ENCODE data around the gene BCAM.
A peak's percentile ranks its signal among the peaks of the same experiment; 100 is the strongest.
"Not testable (repeated sequence)": the region's sequence is repeated elsewhere in the genome, so short reads cannot be mapped to it uniquely, and the experiment has no call there.

The BCAM gene

DNA sequence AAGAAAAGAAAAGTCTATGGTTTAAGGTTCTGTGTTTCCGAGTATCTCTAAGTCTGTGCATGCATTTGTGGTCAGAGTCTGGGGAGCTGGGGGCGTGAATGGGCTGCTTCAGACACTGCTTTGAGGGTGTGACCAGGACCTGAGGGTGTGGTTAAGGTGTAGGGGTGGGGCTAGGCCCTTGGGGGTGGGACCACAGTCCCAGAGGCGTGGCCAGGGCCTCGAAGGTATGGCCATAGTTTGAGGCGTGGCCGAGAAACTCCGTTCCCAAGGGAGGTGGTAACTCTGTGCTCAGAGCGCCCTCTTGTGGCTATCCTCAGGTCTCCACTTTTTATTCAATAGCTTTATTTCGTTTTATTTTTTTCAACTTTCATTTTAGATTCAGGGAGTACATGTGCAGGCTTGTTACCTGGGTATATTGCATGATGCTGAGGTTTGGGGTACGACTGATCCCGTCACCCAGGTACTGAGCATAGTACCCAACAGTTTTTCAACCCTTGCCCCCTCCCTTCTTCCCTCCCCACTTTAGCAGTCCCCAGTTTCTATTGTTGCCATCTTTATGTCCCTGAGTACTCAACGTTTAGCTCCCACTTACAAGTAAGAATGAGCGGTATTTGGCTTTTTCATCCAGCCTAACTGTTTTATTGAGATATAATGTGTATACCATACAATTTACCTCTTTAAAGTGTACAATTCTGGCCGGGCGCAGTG lies 38.2 kb upstream of the BCAM start:
- TF ChIP-seq, protein P1, sequence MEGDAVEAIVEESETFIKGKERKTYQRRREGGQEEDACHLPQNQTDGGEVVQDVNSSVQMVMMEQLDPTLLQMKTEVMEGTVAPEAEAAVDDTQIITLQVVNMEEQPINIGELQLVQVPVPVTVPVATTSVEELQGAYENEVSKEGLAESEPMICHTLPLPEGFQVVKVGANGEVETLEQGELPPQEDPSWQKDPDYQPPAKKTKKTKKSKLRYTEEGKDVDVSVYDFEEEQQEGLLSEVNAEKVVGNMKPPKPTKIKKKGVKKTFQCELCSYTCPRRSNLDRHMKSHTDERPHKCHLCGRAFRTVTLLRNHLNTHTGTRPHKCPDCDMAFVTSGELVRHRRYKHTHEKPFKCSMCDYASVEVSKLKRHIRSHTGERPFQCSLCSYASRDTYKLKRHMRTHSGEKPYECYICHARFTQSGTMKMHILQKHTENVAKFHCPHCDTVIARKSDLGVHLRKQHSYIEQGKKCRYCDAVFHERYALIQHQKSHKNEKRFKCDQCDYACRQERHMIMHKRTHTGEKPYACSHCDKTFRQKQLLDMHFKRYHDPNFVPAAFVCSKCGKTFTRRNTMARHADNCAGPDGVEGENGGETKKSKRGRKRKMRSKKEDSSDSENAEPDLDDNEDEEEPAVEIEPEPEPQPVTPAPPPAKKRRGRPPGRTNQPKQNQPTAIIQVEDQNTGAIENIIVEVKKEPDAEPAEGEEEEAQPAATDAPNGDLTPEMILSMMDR (IDR thresholded peaks at IDR 0.05; ENCODE audit: low read depth, low read length) = peak; percentile 62
- no peak overlapping the region for H3K4me3 ChIP-seq (ENCODE audit: low read depth, low read length)

DNA sequence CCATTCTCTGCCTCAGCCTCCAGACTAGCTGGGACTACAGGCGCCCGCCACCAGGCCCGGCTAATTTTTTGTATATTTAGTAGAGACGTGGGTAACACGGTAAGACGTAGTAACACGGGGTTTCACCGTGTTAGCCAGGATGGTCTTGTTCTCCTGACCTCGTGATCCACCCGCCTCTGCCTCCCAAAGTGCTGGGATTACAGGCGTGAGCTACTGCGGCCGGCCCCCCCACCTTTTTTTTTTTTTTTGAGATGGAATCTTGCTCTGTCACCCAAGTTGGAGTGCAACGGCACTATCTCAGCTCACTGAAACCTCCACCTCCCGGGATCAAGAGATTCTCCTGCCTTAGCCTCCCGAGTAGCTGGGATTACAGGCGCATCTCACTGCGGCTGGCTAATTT lies 36.8 kb upstream of the BCAM start:
- H3K4me3 ChIP-seq (ENCODE audit: low read depth, low read length) = not testable (repeated sequence)

DNA sequence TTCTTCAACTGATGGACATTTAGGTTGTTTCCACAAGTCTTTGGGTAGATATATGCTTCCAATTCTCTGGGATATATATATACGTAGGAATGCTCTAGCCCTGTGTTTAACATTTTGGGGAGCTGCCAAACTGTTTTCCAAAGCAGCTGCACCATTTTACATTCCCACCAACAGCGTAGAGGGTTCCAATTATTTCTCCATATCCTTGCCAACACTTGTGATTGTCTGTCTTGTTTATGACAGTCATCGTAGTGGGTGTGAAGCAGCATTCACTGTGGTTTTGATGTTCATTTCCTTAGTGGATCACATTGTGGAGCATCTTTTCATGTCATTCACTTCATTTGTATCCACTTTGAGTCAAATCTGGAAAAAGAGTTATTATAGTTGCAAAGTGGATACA lies 35.9 kb upstream of the BCAM start:
- TF ChIP-seq, protein P1 (IDR thresholded peaks at IDR 0.05; ENCODE audit: low read depth, low read length) = no peak
- H3K4me3 ChIP-seq (ENCODE audit: low read depth, low read length) = no peak overlapping the region

DNA sequence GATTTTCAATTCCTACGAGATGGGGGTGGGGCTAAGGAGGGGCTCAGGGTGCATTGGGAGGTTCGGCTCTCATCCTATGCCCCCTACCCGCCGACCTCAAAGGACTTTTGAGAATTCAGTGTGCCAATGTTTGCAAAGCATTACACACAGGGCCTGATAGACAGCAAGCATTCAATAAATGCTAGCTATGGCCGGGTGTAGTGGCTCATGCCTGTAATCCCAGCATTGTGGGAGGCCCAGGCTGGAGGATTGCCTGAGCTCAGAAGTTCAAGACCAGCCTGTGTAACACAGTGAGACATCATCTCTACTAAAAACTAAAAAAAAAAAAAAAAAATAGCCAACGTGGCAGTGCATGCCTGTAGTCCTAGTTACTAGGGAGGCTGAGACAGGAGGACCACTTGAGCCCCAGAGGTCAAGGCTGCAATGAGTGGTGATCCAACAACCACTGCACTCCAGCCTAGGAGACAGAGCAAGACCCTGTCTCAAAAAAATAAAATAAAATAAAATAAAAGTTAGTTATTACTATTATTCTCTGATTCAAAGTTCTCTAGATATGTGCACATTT lies 33.1 kb upstream of the BCAM start:
- TF ChIP-seq, protein P1 (IDR thresholded peaks at IDR 0.05; ENCODE audit: low read depth, low read length) = no peak
- no peak overlapping the region for H3K4me3 ChIP-seq (ENCODE audit: low read depth, low read length)

DNA sequence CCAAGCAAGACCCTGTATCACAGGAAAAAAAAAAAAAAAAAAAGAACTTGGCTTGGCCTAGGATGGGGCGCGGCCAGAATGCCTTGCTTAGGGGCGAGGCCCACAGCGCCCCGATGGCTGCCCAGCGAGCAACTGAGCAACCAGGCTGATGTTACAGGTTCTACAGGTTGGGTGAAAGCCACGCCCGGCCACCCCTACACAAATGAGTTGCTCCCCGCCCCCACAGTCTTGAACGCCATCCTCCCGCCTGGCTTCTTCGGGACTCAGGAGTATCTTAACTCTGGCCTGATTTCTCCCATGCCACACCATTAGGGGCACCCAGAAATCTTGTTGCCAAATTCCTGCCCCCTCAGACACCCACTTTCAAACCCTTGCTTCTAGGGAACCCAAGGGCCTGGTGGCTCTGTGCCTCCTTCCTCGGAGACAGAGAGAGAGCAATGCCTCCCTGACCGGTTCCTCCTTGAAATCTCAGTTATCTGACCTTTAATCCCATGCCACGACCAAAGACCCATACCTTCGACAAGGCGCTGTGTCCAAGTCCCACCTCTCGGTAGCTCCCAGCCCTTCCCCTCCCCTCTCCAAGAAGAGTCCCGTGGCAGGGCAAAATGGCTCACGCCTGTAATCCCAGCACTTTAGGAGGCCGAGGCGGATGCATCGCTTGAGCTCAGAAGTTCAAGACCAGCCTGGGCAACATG lies 32.4 kb upstream of the BCAM start:
- TF ChIP-seq, protein P1 (IDR thresholded peaks at IDR 0.05; ENCODE audit: low read depth, low read length) = no peak
- H3K4me3 ChIP-seq (ENCODE audit: low read depth, low read length) = no peak overlapping the region

DNA sequence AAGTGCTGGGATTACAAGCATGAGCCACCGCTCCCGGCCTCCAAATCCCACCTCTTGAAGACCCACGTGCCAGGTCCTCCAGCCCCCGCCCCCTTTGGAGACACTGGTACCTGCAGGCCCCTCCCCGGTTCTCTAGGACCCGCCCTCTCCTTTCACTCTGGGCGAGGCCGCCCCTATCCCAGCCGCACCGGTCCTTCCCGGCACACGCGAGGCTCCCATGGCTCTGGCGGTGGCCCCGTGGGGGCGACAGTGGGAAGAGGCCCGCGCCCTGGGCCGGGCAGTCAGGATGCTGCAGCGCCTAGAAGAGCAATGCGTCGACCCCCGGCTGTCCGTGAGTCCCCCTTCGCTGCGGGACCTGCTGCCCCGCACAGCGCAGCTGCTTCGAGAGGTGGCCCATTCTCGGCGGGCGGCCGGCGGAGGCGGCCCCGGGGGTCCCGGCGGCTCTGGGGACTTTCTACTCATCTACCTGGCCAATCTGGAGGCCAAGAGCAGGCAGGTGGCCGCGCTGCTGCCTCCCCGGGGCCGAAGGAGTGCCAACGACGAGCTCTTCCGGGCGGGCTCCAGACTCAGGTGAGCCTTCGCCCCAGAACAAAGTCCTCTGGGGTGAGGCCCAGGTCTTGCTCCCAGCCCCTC lies 31.1 kb upstream of the BCAM start, which contains the start of gene CBLC:
TSS of gene CBLC (plus strand) at position 176 of the 633 bp plus-strand sequence. CDS start at position 218, 42 bp downstream.
- no peak within 1 kb of the TSS for H3K4me3 ChIP-seq (ENCODE audit: low read depth, low read length)
- TF ChIP-seq, protein P1 (IDR thresholded peaks at IDR 0.05; ENCODE audit: low read depth, low read length) = no peak

DNA sequence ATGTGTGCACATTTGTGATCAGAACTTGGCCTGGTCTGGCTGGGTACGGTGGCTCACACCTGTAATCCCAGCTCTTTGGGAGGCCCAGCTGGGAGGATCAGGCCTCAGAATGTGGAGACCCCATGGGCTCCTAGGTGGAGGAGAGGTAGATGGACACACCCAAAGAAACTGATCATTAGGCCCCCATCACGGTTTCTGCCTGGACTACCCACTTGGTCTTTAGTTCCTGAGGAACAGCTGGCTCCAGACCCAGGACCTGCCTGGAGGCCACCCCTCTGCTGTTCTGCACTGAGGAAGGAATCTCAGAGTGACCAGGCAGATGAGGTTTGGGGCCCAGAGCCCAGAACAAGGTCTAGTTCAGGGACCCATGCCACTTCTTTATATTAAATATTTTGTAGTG lies 29.8 kb upstream of the BCAM start:
- H3K4me3 ChIP-seq (ENCODE audit: low read depth, low read length) = no peak overlapping the region
- TF ChIP-seq, protein P1 (IDR thresholded peaks at IDR 0.05; ENCODE audit: low read depth, low read length) = no peak

DNA sequence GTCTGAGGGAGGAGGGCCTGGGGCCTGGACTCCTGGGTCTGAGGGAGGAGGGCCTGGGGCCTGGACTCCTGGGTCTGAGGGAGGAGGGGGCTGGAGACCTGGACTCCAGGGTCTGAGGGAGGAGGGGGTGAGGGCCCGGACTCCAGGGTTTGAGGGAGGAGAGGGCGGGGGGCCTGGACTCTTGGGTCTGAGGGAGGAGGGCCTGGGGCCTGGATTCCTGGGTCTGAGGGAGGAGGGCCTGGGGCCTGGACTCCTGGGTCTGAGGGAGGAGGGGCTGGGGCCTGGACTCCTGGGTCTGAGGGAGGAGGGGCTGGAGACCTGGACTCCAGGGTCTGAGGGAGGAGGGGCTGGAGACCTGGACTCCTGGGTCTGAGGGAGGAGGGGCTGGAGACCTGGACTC lies 27.2 kb upstream of the BCAM start:
- H3K4me3 ChIP-seq (ENCODE audit: low read depth, low read length) = not testable (repeated sequence)

Measured in WI38 (cell line).